ENCODE measurements around the gene NFIX. TPM values are rescaled to one million over a fixed set of nuclear protein-coding genes. Genes with fewer than 3 reads are reported as not detected.

Gene NFIX
- total and polyA plus RNA-seq, 9 donors: 30.3 to 256 (median 217) TPM

GRCh38 chr19:13033819-13034611 is 38.7 kb downstream of the NFIX start:
- 45 to 51% (median 48%) methylated on average over 8 of the region's 8 CpGs for WGBS, 3 donors
- TF ChIP-seq CTCF (IDR thresholded peaks at IDR 0.05) (peak; percentile 24 to 64 (median 57)), POLR2A (IDR thresholded peaks at IDR 0.05) (no peak), EP300 (IDR thresholded peaks at IDR 0.05) (no peak)
- intact Hi-C loops (cut with DNase I): no loop called here
- peak; percentile 75 to 86 (median 83) for DNase-seq
- no peaks in the 10 kb centered on the region for H3K27me3 ChIP-seq
- no peaks in the 10 kb centered on the region for H3K36me3 ChIP-seq
- H3K4me1 ChIP-seq (ENCODE audit: insufficient read depth): peaks cover 53% of the 10 kb centered on the region
- no peak overlapping the region for H3K4me3 ChIP-seq
- H3K27ac ChIP-seq: peak overlapping the region; percentile 22 to 33
- H3K9me3 ChIP-seq: no peaks in the 10 kb centered on the region

- WGBS, 3 donors: 41 to 43% (median 42%) methylated on average over 8 of the region's 8 CpGs
- H3K27ac ChIP-seq: peak overlapping the region; percentile 22 to 33
- no peaks in the 10 kb centered on the region for H3K27me3 ChIP-seq
- TF ChIP-seq CTCF (IDR thresholded peaks at IDR 0.05): no peak
- TF ChIP-seq POLR2A (IDR thresholded peaks at IDR 0.05): no peak
- TF ChIP-seq EP300 (IDR thresholded peaks at IDR 0.05): no peak
- H3K4me1 ChIP-seq (ENCODE audit: insufficient read depth): peaks cover 53% of the 10 kb centered on the region
- DNase-seq: no peak
- H3K36me3 ChIP-seq: no peaks in the 10 kb centered on the region
- intact Hi-C loops (cut with DNase I): no loop called here
- H3K4me3 ChIP-seq: no peak overlapping the region
- H3K9me3 ChIP-seq: no peaks in the 10 kb centered on the region
Measured at GRCh38 chr19:13034636-13035035, 39.4 kb downstream of the NFIX start.

- WGBS, 3 donors: 81 to 86% (median 85%) methylated on average over 13 of the region's 13 CpGs
- intact Hi-C loops (cut with DNase I): no loop called here
- Histone ChIP-seq H3K27ac (no peak overlapping the region), H3K36me3 (no peaks in the 10 kb centered on the region), H3K9me3 (no peaks in the 10 kb centered on the region), H3K4me3 (no peak overlapping the region), H3K27me3 (no peaks in the 10 kb centered on the region), H3K4me1 (ENCODE audit: insufficient read depth) (peaks cover 54% of the 10 kb centered on the region)
- no peak for TF ChIP-seq POLR2A (IDR thresholded peaks at IDR 0.05)
- TF ChIP-seq EP300 (IDR thresholded peaks at IDR 0.05): no peak
- TF ChIP-seq CTCF (IDR thresholded peaks at IDR 0.05): no peak
- DNase-seq: no peak
Measured at GRCh38 chr19:13035820-13036365, 40.6 kb downstream of the NFIX start.

- no peak overlapping the region for H3K4me3 ChIP-seq
- no peaks in the 10 kb centered on the region for H3K9me3 ChIP-seq
- intact Hi-C loops (cut with DNase I): no loop called here
- no peaks in the 10 kb centered on the region for H3K36me3 ChIP-seq
- TF ChIP-seq CTCF (IDR thresholded peaks at IDR 0.05): no peak
- no peak for TF ChIP-seq EP300 (IDR thresholded peaks at IDR 0.05)
- no peak for TF ChIP-seq POLR2A (IDR thresholded peaks at IDR 0.05)
- no peak for DNase-seq
- peak overlapping the region in 1 of 2 donors; percentile 11 for H3K27ac ChIP-seq
- WGBS, 3 donors: 77 to 80% (median 78%) methylated on average over 18 of the region's 18 CpGs
- no peaks in the 10 kb centered on the region for H3K27me3 ChIP-seq
- peaks cover 48% of the 10 kb centered on the region for H3K4me1 ChIP-seq (ENCODE audit: insufficient read depth)
Measured at GRCh38 chr19:13036366-13036976, 41.2 kb downstream of the NFIX start.

All from ovary (tissue), 9 donors.